Astrocyte of the cerebellum (primary cell): ENCODE measurements around the gene MCOLN1.

Source experiments
- DNase-seq: peaks from one replicate; pipeline ENCODE4 v3.0.0-alpha.2; 2011; ENCODE audit warnings: low read depth
- H3K4me3 ChIP-seq: 2 replicates; pipeline ENCODE4 v1.5.1; 2011; ENCODE audit warnings: mild to moderate bottlenecking, low read depth, low read length, moderate library complexity
- CTCF ChIP-seq: IDR thresholded peaks from 2 replicates; pipeline ENCODE4 v1.5.1; 2012; ENCODE audit warnings: low read length, low read depth, moderate library complexity, mild to moderate bottlenecking; ENCODE audit errors: missing control alignments
- in situ Hi-C: cut with HindIII; loops from 2 replicates; pipeline ENCODE4 v1.10.0; 2017; ENCODE audit warnings: low sequenced_read_pairs

Gene MCOLN1

GRCh38 chr19:7516333-7516732, 6.1 kb upstream of the MCOLN1 start:
- in situ Hi-C loops, result no loop called here
- H3K4me3 ChIP-seq, result peak overlapping the region; percentile 89
- DNase-seq, result no peak
- TF ChIP-seq CTCF, result no peak

DNA sequence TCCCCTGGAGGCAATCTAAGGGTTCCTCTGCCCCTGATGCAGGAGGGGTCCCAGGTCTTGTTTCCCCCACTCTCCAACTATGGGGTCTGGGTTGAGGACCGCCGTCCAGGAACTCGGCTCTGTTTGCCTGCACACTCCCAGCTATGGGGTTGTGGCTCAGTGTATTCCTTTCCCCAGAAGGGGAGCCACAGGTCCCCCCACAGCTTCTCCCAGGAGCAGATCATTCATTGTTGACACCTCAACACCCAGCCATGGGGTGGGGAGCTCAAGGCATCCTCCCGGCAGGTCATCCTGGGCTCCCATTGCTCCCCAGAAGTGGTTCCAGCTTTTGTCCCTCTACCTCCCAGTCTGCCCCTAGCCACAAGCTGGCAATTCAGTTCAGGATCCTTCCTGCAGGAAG, 5.5 kb upstream of the MCOLN1 start:
- peak overlapping the region; percentile 89 for H3K4me3 ChIP-seq
- no peak for TF ChIP-seq CTCF
- in situ Hi-C loops, result no loop called here
- no peak for DNase-seq

GRCh38 chr19:7519361-7520130, 2.9 kb upstream of the MCOLN1 start:
- DNase-seq, result no peak
- in situ Hi-C loops, result no loop called here
- H3K4me3 ChIP-seq, result no peak overlapping the region
- no peak for TF ChIP-seq CTCF

GRCh38 chr19:7520131-7521051, 2.0 kb upstream of the MCOLN1 start:
- in situ Hi-C loops, result no loop called here
- H3K4me3 ChIP-seq, result no peak overlapping the region
- TF ChIP-seq CTCF, result no peak
- DNase-seq, result no peak

DNA sequence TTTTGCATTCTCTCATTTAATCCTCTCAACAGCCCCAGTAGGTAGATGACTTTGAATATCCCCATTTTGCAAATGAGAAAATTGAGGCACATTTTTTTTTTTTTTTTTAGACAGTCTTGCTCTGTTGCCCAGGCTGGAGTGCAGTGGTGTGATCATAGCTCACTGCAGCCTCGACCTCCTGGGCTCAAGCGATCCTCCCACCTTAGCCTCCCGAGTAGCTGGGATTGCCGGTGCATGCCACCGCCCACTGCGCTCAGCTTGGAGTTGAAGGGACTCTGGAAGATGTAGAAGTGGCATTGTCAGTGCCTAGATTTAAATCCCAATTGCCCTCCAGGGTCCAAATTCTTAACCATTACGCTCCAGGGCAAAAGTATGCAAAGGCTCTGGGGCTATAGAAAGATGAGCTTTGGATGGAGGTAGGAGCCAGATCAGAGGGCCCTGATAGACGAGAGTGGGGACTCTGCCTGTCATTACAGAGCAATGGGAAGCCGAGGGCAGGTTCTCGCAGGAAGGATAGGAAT, 813 bp upstream of the MCOLN1 start:
- no peak for TF ChIP-seq CTCF
- peak overlapping the region; percentile 79 for H3K4me3 ChIP-seq
- in situ Hi-C loops, result no loop called here
- DNase-seq, result no peak

GRCh38 chr19:7522923-7523667, 671 bp downstream of the MCOLN1 start:
- in situ Hi-C loops, result no loop called here
- DNase-seq, result no peak
- TF ChIP-seq CTCF, result no peak
- H3K4me3 ChIP-seq, result peak overlapping the region; percentile 79
